Keratinocyte (primary cell): Measurements from ENCODE around the gene ABO. TPM values are rescaled to one million over a fixed set of nuclear protein-coding genes. Genes with fewer than 3 reads are reported as not detected.

Source experiments
- DNase-seq: peaks from one replicate; pipeline ENCODE4 v3.0.0-alpha.2; 2011; ENCODE audit warnings: low read depth, missing footprints, low spot score
- FAIRE-seq: peaks from 2 replicates; lab custom pipeline; 2011; peaks lifted over from hg19 to GRCh38; lab: Jason Lieb, UNC
- H2AFZ ChIP-seq: 2 replicates; pipeline ENCODE4 v1.6.0; 2012; ENCODE audit warnings: low read length, control low read depth, inconsistent platforms; ENCODE audit not compliant: control insufficient read depth
- H3K27ac ChIP-seq: 2 replicates; pipeline ENCODE4 v1.5.1; 2011; ENCODE audit warnings: low read length; ENCODE audit not compliant: control insufficient read depth, insufficient read depth
- H3K27me3 ChIP-seq: 3 replicates; pipeline ENCODE4 v1.6.0; 2011; ENCODE audit warnings: low read length; ENCODE audit not compliant: control insufficient read depth, insufficient read depth; ENCODE audit errors: extremely low read depth
- H3K36me3 ChIP-seq, 2 experiments: 2 replicates in 1 of 2; 3 replicates in 1 of 2; pipeline ENCODE4 v1.5.1; 2011; ENCODE audit warnings: low read length in 2 of 2, mild to moderate bottlenecking in 1 of 2; ENCODE audit not compliant: control insufficient read depth in 2 of 2, insufficient read depth in 2 of 2; ENCODE audit errors: extremely low read depth in 1 of 2
- H3K4me1 ChIP-seq: 3 replicates; pipeline ENCODE4 v1.5.1; 2011; ENCODE audit warnings: low read length; ENCODE audit not compliant: control insufficient read depth, insufficient read depth; ENCODE audit errors: extremely low read depth
- H3K4me2 ChIP-seq: 3 replicates; pipeline ENCODE4 v1.6.0; 2011; ENCODE audit warnings: low read depth, low read length; ENCODE audit not compliant: control insufficient read depth, insufficient read depth; ENCODE audit errors: extremely low read depth
- H3K4me3 ChIP-seq, 3 experiments: fragments of 200-600 bp in 1 of 3; sonication (generic) in 1 of 3; 2 replicates in 2 of 3; 3 replicates in 1 of 3; pipeline ENCODE4 v1.5.1; 2011 to 2016; ENCODE audit warnings: low read length in 3 of 3, mild to moderate bottlenecking in 3 of 3, control low read depth in 2 of 3, inconsistent platforms in 1 of 3, low read depth in 1 of 3, mixed read lengths in 1 of 3, mixed run types in 1 of 3, moderate library complexity in 1 of 3; ENCODE audit not compliant: control insufficient read depth in 2 of 3, insufficient read depth in 2 of 3; ENCODE audit errors: extremely low read depth in 1 of 3
- H3K79me2 ChIP-seq: 2 replicates; pipeline ENCODE4 v1.6.0; 2012; ENCODE audit warnings: low read length; ENCODE audit not compliant: control insufficient read depth, insufficient read depth
- H3K9ac ChIP-seq: 3 replicates; pipeline ENCODE4 v1.6.0; 2011; ENCODE audit warnings: low read length; ENCODE audit not compliant: control insufficient read depth, insufficient read depth; ENCODE audit errors: extremely low read depth
- H3K9me1 ChIP-seq: 3 replicates; pipeline ENCODE4 v1.6.0; 2011; ENCODE audit warnings: low read length; ENCODE audit not compliant: control insufficient read depth, insufficient read depth; ENCODE audit errors: extremely low read depth
- H3K9me3 ChIP-seq: 2 replicates; pipeline ENCODE4 v1.5.1; 2012; ENCODE audit warnings: low read depth, low read length; ENCODE audit not compliant: control insufficient read depth
- H4K20me1 ChIP-seq: 3 replicates; pipeline ENCODE4 v1.6.0; 2011; ENCODE audit warnings: low read length; ENCODE audit not compliant: control insufficient read depth, insufficient read depth; ENCODE audit errors: extremely low read depth
- EZH2 ChIP-seq: IDR thresholded peaks from one replicate; pipeline ENCODE4 v1.6.1; 2012; ENCODE audit warnings: inconsistent platforms, mild to moderate bottlenecking, low read length, moderate library complexity
- dilution Hi-C: fragments of 300-500 bp; cut with MboI; formaldehyde crosslinking; loops from one replicate; pipeline ENCODE4 v1.7.0; 2020; ENCODE audit warnings: low sequenced_read_pairs; ENCODE audit not compliant: extremely low pct_ligation_motif_present
- polyA plus RNA-seq, 5 experiments: library from polyadenylated mRNA; depleted of rRNA in 3 of 5; stranded (reverse) in 3 of 5; stranded (forward) in 1 of 5; unstranded in 1 of 5; fragments of >200 nt; gene quantifications; 1 replicate in 1 of 5; 2 replicates in 3 of 5; 3 replicates in 1 of 5; pipeline versions ENCODE4 v1.2.1 to v1.2.3, GENCODE V29; 2011 to 2012; ENCODE audit warnings: missing spikeins in 2 of 5, low read depth in 1 of 5, low replicate concordance in 1 of 5
- TF ChIP-seq, protein P1 (sequence below), 3 experiments: IDR thresholded peaks in 1 of 3; conservative IDR thresholded peaks in 1 of 3; optimal IDR thresholded peaks in 1 of 3; 2 replicates in 2 of 3; 3 replicates in 1 of 3; pipeline versions ENCODE3 to v1.5.1; 2011; ENCODE audit warnings: low read length in 3 of 3, mild to moderate bottlenecking in 3 of 3, moderate library complexity in 2 of 3, control low read depth in 1 of 3, inconsistent platforms in 1 of 3; ENCODE audit not compliant: insufficient read depth in 2 of 3; ENCODE audit errors: extremely low read depth in 1 of 3

ABO gene
- polyA plus RNA-seq, 1 donor (not counting 4 experiments of a cell fraction or from before 2014, with no cell fraction given) = not detected

DNA sequence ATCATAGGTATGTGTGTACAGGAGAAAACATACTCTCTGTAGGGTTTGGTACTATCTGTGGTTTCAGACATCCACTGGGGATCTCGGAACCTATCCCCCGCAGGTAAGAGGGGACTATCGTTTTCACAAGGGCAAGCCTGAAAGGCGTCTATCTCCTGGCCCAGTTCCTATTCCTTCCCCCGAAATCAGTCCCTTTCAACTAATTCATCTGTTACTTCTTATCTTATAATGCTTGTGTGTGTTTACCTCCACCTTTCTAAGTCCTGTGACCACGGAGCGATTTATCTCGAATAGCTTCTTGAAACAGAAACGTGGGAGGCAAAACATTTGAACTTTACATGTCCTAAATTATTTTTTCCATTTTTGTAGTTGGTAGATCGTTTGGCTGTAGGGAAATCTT, 11.4 kb downstream of the ABO start:
- no peak for TF ChIP-seq EZH2
- TF ChIP-seq, protein P1, sequence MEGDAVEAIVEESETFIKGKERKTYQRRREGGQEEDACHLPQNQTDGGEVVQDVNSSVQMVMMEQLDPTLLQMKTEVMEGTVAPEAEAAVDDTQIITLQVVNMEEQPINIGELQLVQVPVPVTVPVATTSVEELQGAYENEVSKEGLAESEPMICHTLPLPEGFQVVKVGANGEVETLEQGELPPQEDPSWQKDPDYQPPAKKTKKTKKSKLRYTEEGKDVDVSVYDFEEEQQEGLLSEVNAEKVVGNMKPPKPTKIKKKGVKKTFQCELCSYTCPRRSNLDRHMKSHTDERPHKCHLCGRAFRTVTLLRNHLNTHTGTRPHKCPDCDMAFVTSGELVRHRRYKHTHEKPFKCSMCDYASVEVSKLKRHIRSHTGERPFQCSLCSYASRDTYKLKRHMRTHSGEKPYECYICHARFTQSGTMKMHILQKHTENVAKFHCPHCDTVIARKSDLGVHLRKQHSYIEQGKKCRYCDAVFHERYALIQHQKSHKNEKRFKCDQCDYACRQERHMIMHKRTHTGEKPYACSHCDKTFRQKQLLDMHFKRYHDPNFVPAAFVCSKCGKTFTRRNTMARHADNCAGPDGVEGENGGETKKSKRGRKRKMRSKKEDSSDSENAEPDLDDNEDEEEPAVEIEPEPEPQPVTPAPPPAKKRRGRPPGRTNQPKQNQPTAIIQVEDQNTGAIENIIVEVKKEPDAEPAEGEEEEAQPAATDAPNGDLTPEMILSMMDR (optimal IDR thresholded peaks at IDR 0.05 in 1 of 3, IDR thresholded peaks at IDR 0.05 in 1 of 3, conservative IDR thresholded peaks at IDR 0.05 in 1 of 3; ENCODE audit: extremely low read depth in 1 of 3, insufficient read depth in 2 of 3, low read length in 3 of 3) = no peak
- no peaks in the 10 kb centered on the region for H4K20me1 ChIP-seq
- H3K9ac ChIP-seq = no peak overlapping the region

DNA sequence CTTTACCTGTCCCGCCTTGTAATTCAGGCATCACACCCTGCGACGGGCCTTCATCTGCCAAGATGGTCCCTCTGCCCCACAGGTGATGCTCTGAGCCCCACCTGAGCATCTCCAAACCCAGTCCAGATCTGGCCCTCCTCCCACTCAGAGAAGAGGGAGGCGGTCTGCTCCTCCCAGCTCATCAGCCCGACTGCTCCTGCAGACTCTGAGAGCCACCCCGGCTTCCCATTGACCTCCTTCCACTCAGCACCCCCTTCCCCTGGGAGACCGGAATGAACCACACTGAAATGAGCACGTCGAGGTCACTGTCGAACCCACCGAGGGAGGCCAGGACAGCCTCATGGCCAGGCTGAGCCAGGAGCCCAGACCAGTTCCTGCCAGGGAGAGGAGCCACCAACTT, 12.8 kb downstream of the ABO start:
- Histone ChIP-seq H3K27ac (no peak overlapping the region), H3K4me3 (no peak overlapping the region), H3K4me1 (no peaks in the 10 kb centered on the region), H3K36me3 (no peaks in the 10 kb centered on the region), H3K79me2 (no peaks in the 10 kb centered on the region), H4K20me1 (no peaks in the 10 kb centered on the region), H3K9me1 (no peaks in the 10 kb centered on the region), H3K9ac (no peak overlapping the region), H3K9me3 (no peaks in the 10 kb centered on the region), H3K27me3 (peaks cover 5% of the 10 kb centered on the region), H2AFZ (no peak overlapping the region), H3K4me2 (no peak overlapping the region)
- dilution Hi-C loops = no loop called here
- TF ChIP-seq, protein P1 (optimal IDR thresholded peaks at IDR 0.05 in 1 of 3, IDR thresholded peaks at IDR 0.05 in 1 of 3, conservative IDR thresholded peaks at IDR 0.05 in 1 of 3; ENCODE audit: extremely low read depth in 1 of 3, insufficient read depth in 2 of 3, low read length in 3 of 3) = no peak
- TF ChIP-seq EZH2 = no peak
- FAIRE-seq (no peak), DNase-seq (no peak)

More for the DNA sequence above, 11.4 kb downstream of the ABO start:
- Histone ChIP-seq H3K4me3 (no peak overlapping the region), H3K4me1 (no peaks in the 10 kb centered on the region), H3K9me3 (no peaks in the 10 kb centered on the region), H3K36me3 (no peaks in the 10 kb centered on the region), H3K79me2 (no peaks in the 10 kb centered on the region), H3K27ac (no peak overlapping the region), H2AFZ (no peak overlapping the region), H3K27me3 (peaks cover 5% of the 10 kb centered on the region), H3K4me2 (no peak overlapping the region), H3K9me1 (no peaks in the 10 kb centered on the region)
- FAIRE-seq = no peak
- dilution Hi-C loops = no loop called here
- no peak for DNase-seq
